ENCODE results near the gene SLC25A19.

Gene SLC25A19

GRCh38 chr17:75238020-75238580 lies 51.1 kb downstream of the SLC25A19 start:
- intact Hi-C loops (cut with micrococcal nuclease), result no loop called here
- peaks cover 49% of the 10 kb centered on the region for H3K4me1 Mint-ChIP-seq (ENCODE audit: low read depth)
- no peaks in the 10 kb centered on the region for H3K27me3 Mint-ChIP-seq
- no peaks in the 10 kb centered on the region for H3K9me3 Mint-ChIP-seq
- H3K27ac Mint-ChIP-seq, result peak overlapping the region; percentile 44
- H3K4me3 Mint-ChIP-seq, result no peak overlapping the region
- H3K36me3 Mint-ChIP-seq (ENCODE audit: low read depth), result peaks cover 100% of the 10 kb centered on the region

GRCh38 chr17:75237100-75238014 lies 51.9 kb downstream of the SLC25A19 start:
- intact Hi-C loops (cut with micrococcal nuclease), result no loop called here
- H3K4me1 Mint-ChIP-seq (ENCODE audit: low read depth), result peaks cover 41% of the 10 kb centered on the region
- peaks cover 100% of the 10 kb centered on the region for H3K36me3 Mint-ChIP-seq (ENCODE audit: low read depth)
- H3K9me3 Mint-ChIP-seq, result no peaks in the 10 kb centered on the region
- H3K27me3 Mint-ChIP-seq, result no peaks in the 10 kb centered on the region
- no peak overlapping the region for H3K4me3 Mint-ChIP-seq
- no peak overlapping the region for H3K27ac Mint-ChIP-seq

GRCh38 chr17:75232786-75233185 lies 56.4 kb downstream of the SLC25A19 start:
- Mint-ChIP-seq H3K27ac (no peak overlapping the region), H3K4me1 (ENCODE audit: low read depth) (peaks cover 37% of the 10 kb centered on the region), H3K27me3 (no peaks in the 10 kb centered on the region), H3K36me3 (ENCODE audit: low read depth) (peaks cover 88% of the 10 kb centered on the region), H3K9me3 (no peaks in the 10 kb centered on the region), H3K4me3 (no peak overlapping the region)
- intact Hi-C loops (cut with micrococcal nuclease), result no loop called here

GRCh38 chr17:75231741-75232464 lies 57.3 kb downstream of the SLC25A19 start:
- H3K27me3 Mint-ChIP-seq, result no peaks in the 10 kb centered on the region
- H3K36me3 Mint-ChIP-seq (ENCODE audit: low read depth), result peaks cover 85% of the 10 kb centered on the region
- H3K27ac Mint-ChIP-seq, result peak overlapping the region; percentile 26
- intact Hi-C loops (cut with micrococcal nuclease), result no loop called here
- peaks cover 45% of the 10 kb centered on the region for H3K4me1 Mint-ChIP-seq (ENCODE audit: low read depth)
- H3K4me3 Mint-ChIP-seq, result no peak overlapping the region
- no peaks in the 10 kb centered on the region for H3K9me3 Mint-ChIP-seq

GRCh38 chr17:75231071-75231470 lies 58.2 kb downstream of the SLC25A19 start:
- Mint-ChIP-seq H3K36me3 (ENCODE audit: low read depth) (peaks cover 85% of the 10 kb centered on the region), H3K27me3 (no peaks in the 10 kb centered on the region), H3K9me3 (no peaks in the 10 kb centered on the region), H3K4me3 (no peak overlapping the region), H3K4me1 (ENCODE audit: low read depth) (peaks cover 49% of the 10 kb centered on the region), H3K27ac (peak overlapping the region; percentile 26)
- intact Hi-C loops (cut with micrococcal nuclease), result no loop called here

GRCh38 chr17:75228847-75229246 lies 60.4 kb downstream of the SLC25A19 start:
- Mint-ChIP-seq H3K36me3 (ENCODE audit: low read depth) (peaks cover 85% of the 10 kb centered on the region), H3K27me3 (no peaks in the 10 kb centered on the region), H3K27ac (peak overlapping the region; percentile 88), H3K9me3 (no peaks in the 10 kb centered on the region), H3K4me3 (no peak overlapping the region), H3K4me1 (ENCODE audit: low read depth) (peaks cover 70% of the 10 kb centered on the region)
- intact Hi-C loops (cut with micrococcal nuclease), result no loop called here

- peaks cover 85% of the 10 kb centered on the region for H3K36me3 Mint-ChIP-seq (ENCODE audit: low read depth)
- no peaks in the 10 kb centered on the region for H3K27me3 Mint-ChIP-seq
- H3K4me1 Mint-ChIP-seq (ENCODE audit: low read depth), result peaks cover 70% of the 10 kb centered on the region
- intact Hi-C loops (cut with micrococcal nuclease), result no loop called here
- peak overlapping the region; percentile 88 for H3K27ac Mint-ChIP-seq
- H3K9me3 Mint-ChIP-seq, result no peaks in the 10 kb centered on the region
- peak overlapping the region; percentile 28 for H3K4me3 Mint-ChIP-seq
Measured at GRCh38 chr17:75228305-75228704, 60.9 kb downstream of the SLC25A19 start.

GRCh38 chr17:75227729-75228128 lies 61.5 kb downstream of the SLC25A19 start:
- peaks cover 85% of the 10 kb centered on the region for H3K36me3 Mint-ChIP-seq (ENCODE audit: low read depth)
- H3K4me3 Mint-ChIP-seq, result peak overlapping the region; percentile 28
- H3K27me3 Mint-ChIP-seq, result no peaks in the 10 kb centered on the region
- H3K9me3 Mint-ChIP-seq, result no peaks in the 10 kb centered on the region
- peaks cover 70% of the 10 kb centered on the region for H3K4me1 Mint-ChIP-seq (ENCODE audit: low read depth)
- peak overlapping the region; percentile 88 for H3K27ac Mint-ChIP-seq
- intact Hi-C loops (cut with micrococcal nuclease), result no loop called here

- H3K36me3 Mint-ChIP-seq (ENCODE audit: low read depth), result peaks cover 85% of the 10 kb centered on the region
- no peaks in the 10 kb centered on the region for H3K27me3 Mint-ChIP-seq
- H3K27ac Mint-ChIP-seq, result peak overlapping the region; percentile 62
- H3K4me3 Mint-ChIP-seq, result no peak overlapping the region
- peaks cover 55% of the 10 kb centered on the region for H3K4me1 Mint-ChIP-seq (ENCODE audit: low read depth)
- no peaks in the 10 kb centered on the region for H3K9me3 Mint-ChIP-seq
- intact Hi-C loops (cut with micrococcal nuclease), result no loop called here
Measured at GRCh38 chr17:75225016-75225415, 64.2 kb downstream of the SLC25A19 start.

All from dendritic cell treated with granulocyte-macrophage colony-stimulating factor and Interleukin-4, amounts not matched to agents 40 ng/mL and 50 ng/mL, for 4 days (primary cell).